PC-3 (cell line): ENCODE data around the gene PABPC3. TPM values are rescaled to one million over a fixed set of nuclear protein-coding genes. Genes with fewer than 3 reads are reported as not detected.

ENCODE experiments used
- ATAC-seq: fragments of 200-7000 bp; cut with Tn5 transposase; 2 replicates; pipeline ENCODE4 v1.9.1; 2020; ENCODE audit warnings: mild to moderate bottlenecking, moderate library complexity
- BruUV-seq: library from RNA; stranded (reverse); fragments of 400-500 nt; replicated peaks from 2 replicates; lab custom pipeline; 2021; lab: Mats Ljungman, UMichigan
- CTCF ChIA-PET: fragments of 300-600 bp; sonication (Branson Sonifier 250); formaldehyde crosslinking; loops from one replicate; lab custom pipeline; 2022; ENCODE audit warnings: antibody characterized with exemption; lab: Charles Lee
- POLR2A ChIA-PET: fragments of 300-600 bp; sonication (Branson Sonifier 250); formaldehyde crosslinking; loops from one replicate; lab custom pipeline; 2022; ENCODE audit warnings: antibody characterized with exemption; ENCODE audit not compliant: unreplicated experiment; lab: Charles Lee
- DNase-seq: peaks from one replicate; pipeline ENCODE4 v3.0.0-alpha.2; 2015
- H2AFZ ChIP-seq: fragments of 300-600 bp; sonication (generic); 2 replicates; pipeline ENCODE4 v1.6.0; 2016; ENCODE audit warnings: antibody characterized with exemption, low read length
- H3F3A ChIP-seq: fragments of 300-600 bp; sonication (generic); one replicate; pipeline ENCODE4 v1.6.0; 2017; ENCODE audit warnings: antibody characterized with exemption, low read length, control low read depth, mild to moderate bottlenecking; ENCODE audit not compliant: unreplicated experiment
- H3K27ac ChIP-seq: fragments of 300-600 bp; sonication (generic); 2 replicates; pipeline ENCODE4 v1.5.1; 2016; ENCODE audit warnings: mild to moderate bottlenecking, low read length
- H3K27me3 ChIP-seq: fragments of 300-600 bp; sonication (generic); 2 replicates; pipeline ENCODE4 v1.6.1; 2016; ENCODE audit warnings: low read length, mixed read lengths
- H3K36me3 ChIP-seq: fragments of 300-600 bp; sonication (generic); 2 replicates; pipeline ENCODE4 v1.6.1; 2016; ENCODE audit warnings: low read depth, mixed run types, low read length, mixed read lengths
- H3K4me1 ChIP-seq: fragments of 300-600 bp; sonication (generic); 2 replicates; pipeline ENCODE4 v1.5.1; 2016; ENCODE audit warnings: low read length; ENCODE audit not compliant: insufficient read depth
- H3K4me2 ChIP-seq: fragments of 300-600 bp; sonication (generic); 2 replicates; pipeline ENCODE4 v1.6.0; 2016; ENCODE audit warnings: low read length
- H3K4me3 ChIP-seq: fragments of 300-600 bp; sonication (generic); 2 replicates; pipeline ENCODE4 v1.5.1; 2016; ENCODE audit warnings: mild to moderate bottlenecking, low read length, mixed read lengths
- H3K79me2 ChIP-seq: fragments of 300-600 bp; sonication (generic); 2 replicates; pipeline ENCODE4 v1.6.1; 2017; ENCODE audit warnings: low read length, mixed read lengths
- H3K9ac ChIP-seq: fragments of 300-600 bp; sonication (generic); 2 replicates; pipeline ENCODE4 v1.6.0; 2016; ENCODE audit warnings: mild to moderate bottlenecking, low read length
- H3K9me2 ChIP-seq: fragments of 300-600 bp; sonication (generic); replicated peaks from 2 replicates; pipeline ENCODE4 v1.6.1; 2016; ENCODE audit warnings: mixed run types, low read length, mixed read lengths
- H3K9me3 ChIP-seq: fragments of 300-600 bp; sonication (generic); 2 replicates; pipeline ENCODE4 v1.6.1; 2016; ENCODE audit warnings: low read length, mixed read lengths
- H4K20me1 ChIP-seq: fragments of 300-600 bp; sonication (generic); 2 replicates; pipeline ENCODE4 v1.6.1; 2016; ENCODE audit warnings: low read length, mixed read lengths
- CTCF ChIP-seq: fragments of 300-600 bp; sonication (generic); conservative IDR thresholded peaks from 2 replicates; pipeline ENCODE4 v1.5.1; 2017; ENCODE audit warnings: antibody characterized with exemption, low read depth, mild to moderate bottlenecking, low read length
- EZH2 ChIP-seq: fragments of 300-600 bp; sonication (generic); IDR thresholded peaks from one replicate; pipeline ENCODE4 v1.6.1; 2017; ENCODE audit warnings: antibody characterized with exemption, mild to moderate bottlenecking, low read length; ENCODE audit not compliant: unreplicated experiment
- EZH2phosphoT487 ChIP-seq: fragments of 300-600 bp; sonication (generic); IDR thresholded peaks from 2 replicates; pipeline ENCODE4 v1.6.1; 2018; ENCODE audit warnings: mild to moderate bottlenecking, antibody characterized with exemption, low read length, borderline replicate concordance
- intact Hi-C: fragments of 100-400 bp; cut with micrococcal nuclease; formaldehyde crosslinking; loops from 2 replicates; pipeline ENCODE4 v1.9.0; 2023
- total RNA-seq: library from RNA; depleted of rRNA; stranded (reverse); fragments of >200 nt; gene quantifications from 2 replicates; pipeline ENCODE4 v1.2.3, GENCODE V29; 2014

The PABPC3 gene
- total RNA-seq, 1 experiment from 2014 or later: 0.26 TPM

DNA sequence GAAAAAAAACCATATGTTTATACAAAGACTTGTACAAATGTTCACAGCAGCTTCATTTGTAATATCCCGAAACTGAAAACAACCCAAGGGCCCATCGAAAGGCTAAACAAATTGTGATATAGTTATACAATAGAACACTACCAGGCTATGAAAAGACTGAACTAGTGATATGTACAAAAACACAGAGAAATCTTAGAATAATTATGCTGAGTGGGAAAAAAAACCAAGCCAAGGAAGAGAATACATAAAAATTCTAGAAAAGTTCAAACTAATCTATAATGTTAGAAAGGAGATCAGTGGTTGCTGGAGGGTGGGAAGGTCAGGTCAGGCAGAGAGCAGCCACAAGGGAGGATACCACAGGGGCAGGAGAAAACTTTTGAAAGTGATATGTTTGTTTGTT is 7.8 kb downstream of the PABPC3 start:
- ATAC-seq: no peak
- Histone ChIP-seq H3K27ac (no peak overlapping the region), H3K27me3 (peaks cover 43% of the 10 kb centered on the region), H4K20me1 (no peaks in the 10 kb centered on the region), H3K9me2 (no peaks in the 10 kb centered on the region), H2AFZ (no peak overlapping the region), H3K79me2 (no peaks in the 10 kb centered on the region), H3K36me3 (no peaks in the 10 kb centered on the region), H3K9ac (no peak overlapping the region), H3K9me3 (no peaks in the 10 kb centered on the region), H3K4me2 (no peak overlapping the region), H3F3A (no peaks in the 10 kb centered on the region), H3K4me3 (no peak overlapping the region), H3K4me1 (no peaks in the 10 kb centered on the region)
- no TSS peak for BruUV-seq
- no peak for DNase-seq
- TF ChIP-seq EZH2 (no peak), CTCF (no peak), EZH2phosphoT487 (no peak)
- ChIA-PET POLR2A (no interaction called here), CTCF (no interaction called here)
- intact Hi-C loops: no loop called here

- no peak overlapping the region for H2AFZ ChIP-seq
- ChIA-PET POLR2A (no interaction called here), CTCF (no interaction called here)
- intact Hi-C loops: no loop called here
- H3K4me1 ChIP-seq: no peaks in the 10 kb centered on the region
- H3K79me2 ChIP-seq: no peaks in the 10 kb centered on the region
- H3K27ac ChIP-seq: no peak overlapping the region
- H3K36me3 ChIP-seq: no peaks in the 10 kb centered on the region
- H3K4me2 ChIP-seq: no peak overlapping the region
- no peaks in the 10 kb centered on the region for H3K9me3 ChIP-seq
- DNase-seq (no peak), ATAC-seq (no peak)
- no peaks in the 10 kb centered on the region for H4K20me1 ChIP-seq
- no peak overlapping the region for H3K4me3 ChIP-seq
- H3F3A ChIP-seq: no peaks in the 10 kb centered on the region
- TF ChIP-seq EZH2 (no peak), CTCF (no peak), EZH2phosphoT487 (no peak)
- H3K27me3 ChIP-seq: peaks cover 42% of the 10 kb centered on the region
- no peaks in the 10 kb centered on the region for H3K9me2 ChIP-seq
- no peak overlapping the region for H3K9ac ChIP-seq
- BruUV-seq: no TSS peak
Observed at GRCh38 chr13:25109341-25109740, 13.4 kb downstream of the PABPC3 start.

DNA sequence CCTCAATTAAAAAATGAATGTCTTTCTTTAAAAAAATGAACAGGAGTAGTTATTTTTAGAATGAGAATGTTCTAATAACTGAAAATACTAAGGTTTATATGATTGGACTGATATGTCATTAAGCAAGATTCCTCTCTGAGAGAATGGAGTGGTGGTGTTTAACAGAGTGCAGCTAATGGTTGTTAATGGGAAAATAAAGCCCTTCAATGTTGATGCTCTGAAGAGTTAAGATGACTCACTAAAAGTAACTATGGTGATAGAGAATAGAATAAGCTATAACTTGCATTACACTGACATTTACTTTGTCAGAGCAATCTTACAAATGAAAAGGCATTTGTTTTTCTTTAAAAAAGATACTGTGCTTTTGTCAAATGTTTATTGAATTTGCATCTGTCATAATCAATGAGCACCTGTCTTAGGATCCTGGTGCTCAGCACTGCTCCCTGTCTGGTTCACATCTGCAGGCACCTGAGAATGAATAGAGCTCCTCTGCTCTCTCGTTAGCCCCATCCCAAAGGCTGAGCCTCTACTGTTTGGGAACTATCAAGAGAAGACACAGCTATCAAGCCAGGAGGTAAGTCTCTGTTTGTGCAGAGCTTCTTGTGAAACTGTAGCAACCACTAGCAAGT is 15.1 kb downstream of the PABPC3 start:
- H3K9me2 ChIP-seq: no peaks in the 10 kb centered on the region
- H4K20me1 ChIP-seq: no peaks in the 10 kb centered on the region
- TF ChIP-seq EZH2 (no peak), EZH2phosphoT487 (no peak), CTCF (no peak)
- DNase-seq (no peak), ATAC-seq (no peak)
- no peaks in the 10 kb centered on the region for H3K4me1 ChIP-seq
- no peaks in the 10 kb centered on the region for H3K79me2 ChIP-seq
- BruUV-seq: no TSS peak
- no peaks in the 10 kb centered on the region for H3K36me3 ChIP-seq
- no peaks in the 10 kb centered on the region for H3F3A ChIP-seq
- no peak overlapping the region for H3K4me2 ChIP-seq
- H3K27me3 ChIP-seq: peaks cover 31% of the 10 kb centered on the region
- CTCF ChIA-PET: no interaction called here
- H3K27ac ChIP-seq: no peak overlapping the region
- no peak overlapping the region for H3K4me3 ChIP-seq
- no peak overlapping the region for H3K9ac ChIP-seq
- H2AFZ ChIP-seq: no peak overlapping the region
- no peaks in the 10 kb centered on the region for H3K9me3 ChIP-seq
- POLR2A ChIA-PET: no interaction called here
- intact Hi-C loops: no loop called here
